NT2/D1 (cell line): ENCODE measurements around the gene LRRC15.

ENCODE experiments used
- SUZ12 ChIP-seq: IDR thresholded peaks from 2 replicates; pipeline ENCODE4 v1.6.1; 2011; ENCODE audit not compliant: insufficient read length, insufficient read depth; ENCODE audit errors: extremely low read depth
- YY1 ChIP-seq: IDR thresholded peaks from 2 replicates; pipeline ENCODE4 v1.6.1; 2011; ENCODE audit not compliant: insufficient read length, insufficient read depth
- ZNF274 ChIP-seq: IDR thresholded peaks from 2 replicates; pipeline ENCODE4 v1.6.1; 2011; ENCODE audit warnings: mild to moderate bottlenecking, low read depth, low read length

GRCh38 chr3:194352667-194353246 is 16.8 kb downstream of the LRRC15 start:
- no peak for TF ChIP-seq YY1
- TF ChIP-seq SUZ12 = no peak
- TF ChIP-seq ZNF274 = no peak
